Stimulated activated CD8-positive, alpha-beta memory T cell treated with anti-CD3 and anti-CD28 coated beads, Interleukin-15, amount 100 ng/mL, for 4 hours (primary cell): ENCODE measurements around the gene DNAH12.
"Not testable (repeated sequence)": the region's sequence is repeated elsewhere in the genome, so short reads cannot be mapped to it uniquely, and the experiment has no call there.

Experiments used
- DNase-seq, 2 donors: peaks; one replicate each; pipeline ENCODE4 v3.0.0-alpha.2; 2020; ENCODE audit warnings: low read depth in 2 of 2

DNAH12 gene

DNA sequence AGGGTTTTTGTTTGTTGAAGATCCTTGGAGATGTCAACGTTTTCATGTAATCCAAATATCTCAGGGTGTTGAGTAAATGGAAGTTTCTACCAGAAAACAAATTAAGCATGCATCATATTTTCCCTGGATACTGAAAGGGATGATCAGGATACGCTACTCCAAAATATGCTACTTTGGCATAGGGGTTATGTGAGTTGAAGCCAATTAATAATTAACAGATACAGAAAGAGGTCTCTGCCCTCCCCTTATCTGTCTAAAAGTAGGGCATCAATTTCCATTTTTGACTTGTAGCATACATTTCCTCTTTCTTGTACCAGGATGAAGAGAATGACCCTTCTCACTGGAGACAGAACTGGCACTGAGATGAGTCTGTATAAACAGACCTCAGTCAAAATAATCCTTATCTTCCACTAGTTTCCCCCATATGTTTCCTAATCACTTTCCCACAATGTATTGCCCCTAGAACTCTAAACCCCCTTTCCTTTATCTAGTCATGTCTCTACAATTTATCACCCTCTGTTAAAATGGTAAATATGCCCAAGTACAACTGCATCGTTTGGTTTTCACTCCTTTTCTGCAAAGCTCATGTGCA is 234.3 kb downstream of the DNAH12 start:
- no peak for DNase-seq

DNA sequence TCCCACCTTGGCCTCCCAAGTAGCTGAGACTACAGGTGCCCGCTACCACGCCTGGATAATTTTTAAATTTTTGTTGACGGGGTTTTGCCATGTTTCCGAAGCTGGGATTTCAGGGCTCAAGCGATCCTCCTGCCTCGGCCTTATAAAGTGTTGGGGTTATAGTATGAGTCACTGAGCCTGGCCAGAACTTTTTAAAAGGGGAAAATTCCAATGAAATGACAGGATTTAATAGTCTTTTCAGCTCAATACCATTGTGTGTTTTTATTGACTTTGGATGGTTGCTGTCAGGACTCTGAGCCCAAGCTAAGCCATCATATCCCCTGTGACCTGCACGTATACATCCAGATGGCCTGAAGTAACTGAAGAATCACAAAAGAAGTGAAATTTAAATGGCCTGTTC is 240.6 kb downstream of the DNAH12 start:
- not testable (repeated sequence) for DNase-seq

DNA sequence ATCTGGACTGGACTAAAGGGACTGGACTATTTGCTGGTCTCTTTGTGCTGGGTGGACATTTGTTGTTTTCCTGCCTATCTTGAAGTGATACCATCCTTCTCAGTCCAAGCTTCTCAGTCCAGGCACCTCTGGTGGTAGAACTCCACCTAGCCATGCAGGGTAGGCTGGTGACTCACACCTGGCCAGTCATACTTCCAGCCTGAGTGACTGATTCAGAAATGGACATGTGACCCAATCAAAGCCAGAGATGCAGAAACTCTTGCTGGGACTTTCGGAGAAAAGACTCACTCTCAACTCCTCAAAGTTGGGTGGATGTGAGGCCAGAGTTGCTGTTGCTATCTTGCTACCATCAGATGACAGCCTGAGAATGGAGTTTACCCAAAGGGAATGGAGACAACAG is 246.1 kb downstream of the DNAH12 start:
- no peak for DNase-seq

DNA sequence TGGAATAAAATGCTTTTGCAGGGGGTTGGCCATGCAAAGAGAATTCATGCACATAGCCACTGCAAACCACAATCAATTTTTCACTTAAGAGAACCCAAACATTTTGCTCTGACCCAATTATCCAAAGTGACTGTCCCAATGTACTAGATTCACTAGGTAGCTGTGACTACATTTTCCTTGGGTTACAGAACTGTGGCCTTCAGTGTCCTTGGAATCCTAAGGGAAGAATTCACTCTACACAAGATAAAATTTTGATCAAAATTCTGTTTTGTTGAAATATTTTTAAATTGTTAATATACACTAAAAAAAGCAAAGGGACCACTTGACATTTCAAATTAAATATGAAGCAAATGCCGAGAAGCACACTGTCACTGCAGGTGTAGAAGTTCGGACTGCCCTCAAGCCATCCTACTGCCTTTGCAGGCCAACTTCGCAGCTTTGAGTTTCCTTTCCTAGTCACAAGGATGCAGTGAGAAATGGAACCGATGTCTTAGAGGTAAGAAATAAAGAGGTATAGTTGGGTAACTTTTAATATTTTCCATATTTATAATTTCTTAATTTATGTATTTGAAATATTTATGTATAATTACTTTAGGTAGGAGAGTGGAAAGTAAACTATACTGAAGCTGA is 251.1 kb downstream of the DNAH12 start:
- no peak for DNase-seq

DNA sequence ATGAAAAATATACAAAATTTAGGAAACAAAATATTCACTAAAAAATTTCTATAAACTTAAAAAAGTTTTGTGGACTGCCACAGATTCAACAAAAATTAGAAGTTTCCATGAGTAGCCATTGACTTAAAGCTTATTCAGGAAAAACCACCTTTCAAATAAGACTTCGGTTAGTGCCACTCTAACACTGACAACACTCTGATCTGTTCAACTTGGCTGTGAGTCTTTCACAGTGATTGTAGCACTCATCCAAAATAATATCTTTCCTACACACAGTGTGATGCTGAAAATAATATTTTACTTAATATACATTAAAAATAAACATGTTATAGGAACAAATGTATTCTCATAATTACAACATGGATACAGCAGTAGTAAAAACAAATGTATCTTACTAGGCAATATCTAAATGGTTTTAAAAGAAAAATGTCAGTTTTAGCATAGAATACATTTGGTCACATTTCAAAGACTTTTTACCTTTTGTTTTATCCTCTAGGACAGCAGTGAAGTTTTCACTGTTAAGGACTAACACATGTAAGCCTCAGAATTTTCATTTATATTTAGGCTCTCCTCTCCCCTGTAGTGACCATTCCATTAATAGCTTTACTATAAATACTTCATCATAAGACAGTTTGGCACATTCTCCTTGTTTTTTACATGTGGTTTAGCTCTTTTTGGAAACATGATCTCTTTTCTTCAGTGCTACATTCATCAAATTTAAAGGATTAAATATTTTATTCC is 251.8 kb downstream of the DNAH12 start, which contains the start of gene ASB14:
TSS of gene ASB14 (minus strand) at position 527 of the 738 bp plus-strand sequence. CDS start 652 bp downstream, outside the sequence.
- DNase-seq = no peak

DNA sequence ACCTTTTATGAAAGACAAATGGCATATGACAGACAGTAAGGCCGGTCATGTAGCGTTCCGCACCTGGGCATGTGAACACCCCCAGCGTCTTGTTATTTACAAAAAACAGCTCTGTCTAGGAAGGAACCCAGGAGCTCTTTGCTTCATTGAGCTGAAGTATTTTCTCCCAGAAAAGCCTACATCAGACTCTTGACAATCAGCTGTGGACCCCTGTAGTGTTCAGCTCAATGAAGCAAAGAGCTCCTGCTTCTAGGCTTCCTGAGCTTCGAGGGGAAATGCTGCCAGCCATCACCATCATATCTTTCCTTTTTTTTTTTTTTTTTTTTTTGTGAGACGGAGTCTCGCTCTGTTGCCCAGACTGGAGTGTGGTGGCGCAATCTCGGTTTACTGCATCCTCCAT is 255.7 kb downstream of the DNAH12 start:
- DNase-seq = no peak

DNA sequence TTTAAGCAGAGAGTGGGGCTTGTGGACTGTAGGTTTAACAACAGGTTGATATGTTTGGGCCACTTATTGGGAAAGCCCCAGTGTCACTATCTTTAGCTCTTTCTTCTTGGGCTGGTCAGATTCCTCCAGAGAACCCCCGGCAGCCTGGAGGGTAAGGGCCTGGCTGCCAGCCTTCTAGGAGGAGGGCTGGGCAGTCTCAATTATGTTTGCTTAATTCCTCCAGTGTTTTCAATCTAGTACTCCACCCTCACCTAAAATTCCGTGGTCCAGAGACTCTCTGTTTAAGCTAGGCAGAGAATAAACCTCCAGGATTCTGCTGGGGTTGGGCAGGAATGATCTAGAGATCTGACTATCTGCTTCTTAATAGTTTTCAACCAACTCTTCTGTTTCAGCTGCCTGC is 256.9 kb downstream of the DNAH12 start:
- DNase-seq = no peak

DNA sequence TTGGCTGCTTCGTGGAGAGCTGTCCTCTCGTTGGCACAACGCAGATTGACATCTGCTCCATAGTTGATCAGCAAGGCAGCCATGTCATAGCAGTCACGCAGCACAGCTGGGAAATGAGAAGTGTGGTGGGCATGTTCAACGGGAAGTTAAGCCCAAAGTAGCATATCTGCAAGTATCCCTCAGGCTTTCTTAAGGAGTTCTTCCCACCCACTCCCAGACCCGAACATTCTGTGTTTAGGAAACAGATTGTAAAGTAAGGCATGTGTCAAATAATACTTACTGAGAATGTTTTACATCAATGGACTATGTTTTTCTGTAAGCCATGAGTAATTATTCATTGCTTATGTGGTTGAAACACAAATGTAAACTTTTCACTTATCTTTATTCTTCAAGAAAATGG is 260.8 kb downstream of the DNAH12 start:
- no peak for DNase-seq

DNA sequence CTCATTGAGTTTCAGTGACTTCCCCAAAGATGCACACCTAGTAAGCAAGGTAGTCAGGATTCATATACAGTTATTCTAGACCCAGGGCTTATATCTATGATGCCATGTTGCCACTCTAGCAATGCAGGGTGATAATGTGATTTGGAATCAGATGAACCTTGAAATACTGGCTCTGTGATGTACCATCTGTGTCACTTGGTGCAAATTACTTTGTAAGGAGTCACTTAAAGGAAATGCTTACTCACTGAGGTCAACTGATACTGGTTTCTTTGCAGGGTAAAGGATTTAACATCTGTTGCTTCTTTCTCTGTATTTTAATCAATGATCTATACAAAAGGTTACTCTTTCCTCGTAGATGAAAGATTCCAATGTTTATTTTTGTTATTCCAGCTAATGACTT is 262.4 kb downstream of the DNAH12 start:
- DNase-seq = no peak

DNA sequence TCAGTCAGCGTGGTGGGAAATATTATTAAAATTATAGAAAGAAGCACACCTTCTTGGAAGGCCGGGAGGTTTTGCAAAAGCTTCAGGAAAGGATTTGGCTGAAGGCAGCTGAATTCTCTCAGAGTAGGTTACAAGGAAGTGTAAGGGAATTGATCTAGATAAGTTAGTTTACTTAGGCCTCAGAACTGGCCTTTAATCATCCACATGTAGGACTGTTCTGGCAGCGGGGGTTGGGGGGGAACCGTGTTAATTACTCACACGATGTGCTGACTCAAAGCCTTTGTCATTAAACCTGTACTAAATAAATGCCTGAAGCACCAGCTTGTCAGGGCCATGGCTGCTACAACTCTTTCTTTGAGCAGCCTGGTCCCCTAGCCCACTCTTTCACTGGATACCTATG is 264.5 kb downstream of the DNAH12 start:
- no peak for DNase-seq

DNA sequence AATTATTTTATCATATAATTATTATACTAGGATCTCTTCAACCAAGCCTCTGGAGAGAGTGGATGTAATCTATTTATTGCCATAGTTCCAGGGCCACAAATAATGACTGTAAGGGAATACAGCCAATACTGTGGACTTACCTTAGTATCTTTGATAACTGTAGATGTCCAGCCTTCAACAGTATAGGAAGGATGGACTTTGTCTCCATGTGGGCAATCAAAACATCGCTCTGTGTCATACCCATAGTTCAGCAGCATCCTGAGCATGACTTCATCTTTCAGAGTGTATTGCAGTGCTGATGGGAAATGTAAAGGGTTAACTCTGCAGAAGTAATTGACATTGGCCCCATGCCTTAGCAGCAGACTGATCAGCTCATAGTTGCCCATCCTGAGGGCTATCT is 265.9 kb downstream of the DNAH12 start:
- no peak for DNase-seq

DNA sequence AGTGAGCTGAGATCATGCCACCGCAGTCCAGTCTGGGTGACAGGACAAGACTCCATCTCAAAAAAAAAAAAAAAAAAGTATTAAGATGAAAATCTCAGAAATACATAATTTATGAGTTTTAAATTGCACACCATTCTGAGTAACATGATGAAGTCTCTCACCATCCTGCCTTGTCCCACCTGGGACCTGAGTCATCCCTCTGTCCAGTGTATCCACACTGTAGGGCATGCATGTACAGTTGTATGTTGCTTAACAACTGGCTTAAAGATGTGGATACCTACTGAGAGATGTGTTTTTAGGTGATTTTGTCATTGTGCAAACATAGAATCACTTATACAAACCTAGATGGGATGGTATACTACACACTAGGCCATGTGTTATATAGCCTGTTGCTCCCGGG is 268.8 kb downstream of the DNAH12 start:
- DNase-seq = no peak

DNA sequence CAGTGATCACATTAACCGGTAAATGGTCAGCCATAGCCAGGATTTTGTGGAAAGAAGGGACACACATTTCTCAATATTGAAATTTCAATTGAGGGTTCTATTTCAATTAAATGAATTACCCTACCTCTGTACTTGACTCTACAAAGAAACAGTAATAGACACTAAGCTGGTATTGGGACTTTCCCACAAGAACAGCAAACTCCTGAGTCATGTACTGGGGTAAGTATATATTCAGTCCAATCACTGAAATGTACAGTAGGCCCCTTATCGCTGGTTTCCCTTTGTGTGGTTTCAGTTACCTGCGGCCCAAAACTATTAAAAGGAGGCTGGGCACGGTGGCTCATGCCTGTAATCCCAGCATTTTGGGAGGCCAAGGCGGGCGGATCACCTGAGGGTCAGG is 269.3 kb downstream of the DNAH12 start:
- no peak for DNase-seq

DNA sequence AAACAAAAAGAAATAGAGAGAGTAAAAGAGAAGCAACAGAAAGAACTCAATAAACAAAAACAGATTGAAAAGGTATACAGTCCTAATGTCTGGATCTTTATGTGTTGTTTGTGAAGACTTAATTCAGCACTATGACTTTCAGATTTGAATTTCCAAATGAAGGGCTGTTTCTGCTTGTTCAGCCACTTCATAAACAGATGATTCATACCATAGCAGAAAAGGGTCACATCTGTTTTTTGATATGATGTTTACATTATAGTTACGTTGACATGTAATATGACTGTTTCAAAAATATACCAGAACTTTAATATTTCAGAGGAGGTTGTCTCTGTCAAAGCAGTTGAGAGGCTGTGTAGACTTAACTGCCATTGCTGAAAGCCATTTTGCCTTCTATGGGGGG is 275.7 kb downstream of the DNAH12 start:
- no peak for DNase-seq

DNA sequence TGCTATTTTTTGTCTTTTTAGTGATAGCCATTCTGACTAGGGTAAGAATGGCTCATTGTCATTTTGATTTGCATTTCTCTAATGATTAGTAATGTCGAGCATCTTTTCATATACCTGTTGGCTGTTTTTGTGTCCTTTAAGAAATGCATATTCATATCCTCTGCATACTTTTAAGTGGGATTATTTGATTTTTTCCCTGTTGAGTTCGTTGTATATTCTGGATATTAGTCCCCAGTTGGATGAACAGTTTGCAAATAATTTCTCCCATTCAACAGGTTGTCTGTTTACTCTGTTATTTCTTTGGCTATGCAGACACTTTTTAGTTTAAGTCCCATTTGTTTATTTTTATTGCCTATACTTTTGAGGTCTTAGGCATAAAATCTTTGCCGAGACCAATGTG is 282.2 kb downstream of the DNAH12 start:
- no peak for DNase-seq

DNA sequence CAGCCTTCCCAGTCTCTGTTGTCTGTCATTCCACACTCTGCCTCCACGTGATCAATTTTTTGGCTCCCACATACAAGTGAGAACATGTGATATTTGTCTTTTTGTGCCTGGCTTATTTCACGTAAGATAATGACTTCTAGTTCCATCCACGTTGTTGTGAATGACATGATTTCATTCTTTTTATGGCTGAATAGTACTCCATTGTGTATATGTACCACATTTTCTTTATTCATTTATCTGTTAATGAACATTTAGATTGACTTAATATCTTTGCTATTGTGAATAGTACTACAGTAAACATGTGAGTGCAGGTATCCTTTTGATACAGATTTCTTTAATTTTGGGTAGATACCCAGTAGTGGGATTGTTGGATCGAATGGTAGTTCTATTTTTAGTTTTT is 283.0 kb downstream of the DNAH12 start:
- no peak for DNase-seq

DNA sequence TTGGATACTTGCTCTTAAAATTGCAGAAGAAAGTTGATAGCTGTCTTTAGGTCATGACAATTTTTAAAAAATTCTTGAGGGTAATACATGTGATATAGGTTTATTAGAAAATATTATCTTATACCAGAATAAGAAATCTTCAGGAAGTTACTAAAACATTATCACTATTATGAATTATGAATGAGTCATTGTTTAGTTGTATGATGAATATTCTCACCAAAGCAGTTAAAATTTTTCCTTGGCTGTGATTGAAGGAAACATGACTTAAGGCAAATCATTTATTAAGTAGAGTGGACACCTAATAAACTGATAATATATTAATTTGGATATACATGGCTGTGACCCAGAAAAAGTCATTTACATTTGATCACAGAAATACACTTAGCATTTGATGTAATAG is 286.5 kb downstream of the DNAH12 start:
- no peak for DNase-seq

DNA sequence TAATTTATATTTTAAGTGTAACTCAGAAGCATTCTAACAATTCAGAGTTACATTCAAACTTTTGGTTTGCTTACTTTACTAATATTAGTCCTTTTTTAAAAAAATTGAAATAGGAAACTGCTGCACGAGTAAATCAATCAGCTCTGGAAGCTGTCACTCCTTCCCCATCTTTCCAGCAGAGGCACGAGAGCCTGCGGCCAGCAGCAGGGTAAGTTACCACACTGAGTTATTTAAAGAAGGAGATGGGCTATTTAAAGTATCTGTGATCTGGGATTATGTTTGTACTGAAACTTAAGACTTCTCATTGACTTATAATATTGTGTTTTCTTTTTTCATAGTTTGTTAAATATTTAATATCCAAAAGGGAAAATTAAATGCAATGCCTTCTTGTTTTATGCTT is 287.3 kb downstream of the DNAH12 start:
- no peak for DNase-seq

DNA sequence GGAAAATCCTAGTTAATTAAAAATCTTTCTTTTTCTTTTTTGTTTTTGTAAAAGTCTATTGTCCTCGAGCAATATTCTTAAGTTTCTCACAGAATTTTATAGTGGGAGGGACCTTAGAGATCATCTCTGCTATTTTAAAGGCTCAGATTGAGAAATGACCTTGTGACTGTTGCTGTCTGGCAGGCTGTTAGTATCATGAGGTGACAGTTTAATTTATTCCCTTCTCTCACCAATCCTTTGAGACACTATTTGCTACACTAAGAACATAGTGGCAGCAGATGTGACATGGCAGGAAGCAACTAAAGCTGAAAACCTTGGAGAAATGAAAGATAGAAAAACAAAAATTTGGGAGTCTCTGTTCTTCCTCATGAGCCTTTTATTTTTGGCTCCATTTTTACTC is 291.7 kb downstream of the DNAH12 start:
- no peak for DNase-seq

DNA sequence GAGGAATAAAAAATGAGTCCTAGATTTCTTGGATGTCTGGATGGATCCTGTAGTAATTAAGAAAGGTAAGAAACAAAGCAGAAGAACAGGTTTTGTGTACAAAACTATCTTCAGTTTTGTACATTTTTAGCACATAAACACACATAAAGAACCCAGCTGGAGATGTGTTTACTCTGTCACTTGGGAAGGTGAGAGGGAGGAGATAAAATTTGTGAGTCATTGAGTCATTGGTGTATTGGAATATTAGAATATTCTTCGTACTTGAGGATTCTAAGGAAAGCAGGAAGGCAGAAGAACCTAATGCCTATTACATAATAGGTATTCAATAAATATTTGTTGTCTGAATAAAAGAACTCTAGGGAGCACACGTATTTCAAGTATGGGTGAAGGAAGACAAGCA is 299.2 kb downstream of the DNAH12 start:
- no peak for DNase-seq
